Fibroblast of lung (primary cell): ENCODE data around the gene NRXN2. TPM values are rescaled to one million over a fixed set of nuclear protein-coding genes. Genes with fewer than 3 reads are reported as not detected.

Source experiments
- DNase-seq, 2 donors: peaks; one replicate each; pipeline versions ENCODE4 v3.0.0 to v3.0.0-alpha.2; 2010; ENCODE audit warnings: low read depth in 2 of 2
- H2AFZ ChIP-seq: 2 replicates; pipeline ENCODE4 v1.5.1; 2012; ENCODE audit warnings: low read length, control low read depth, inconsistent platforms
- H3K27ac ChIP-seq: 2 replicates; pipeline ENCODE4 v1.5.1; 2011; ENCODE audit warnings: low read length, control low read depth; ENCODE audit not compliant: insufficient read depth
- H3K27me3 ChIP-seq: 2 replicates; pipeline ENCODE4 v1.5.1; 2011; ENCODE audit warnings: mild to moderate bottlenecking, low read length; ENCODE audit not compliant: control insufficient read depth, insufficient read depth
- H3K36me3 ChIP-seq: 2 replicates; pipeline ENCODE4 v1.5.1; 2011; ENCODE audit warnings: low read length; ENCODE audit not compliant: control insufficient read depth, insufficient read depth
- H3K4me1 ChIP-seq: 2 replicates; pipeline ENCODE4 v1.5.1; 2011; ENCODE audit warnings: low read length; ENCODE audit not compliant: control insufficient read depth, insufficient read depth; ENCODE audit errors: extremely low read depth
- H3K4me2 ChIP-seq: 2 replicates; pipeline ENCODE4 v1.5.1; 2011; ENCODE audit warnings: low read length, control low read depth; ENCODE audit not compliant: insufficient read depth; ENCODE audit errors: extremely low read depth
- H3K4me3 ChIP-seq, 4 experiments: fragments of 200-600 bp in 1 of 4; sonication (generic) in 1 of 4; replicated peaks in 1 of 4; 2 replicates each; pipeline ENCODE4 v1.5.1; 2011 to 2016; ENCODE audit warnings: low read length in 4 of 4, low read depth in 3 of 4, mild to moderate bottlenecking in 3 of 4, control low read depth in 2 of 4, inconsistent platforms in 1 of 4, mixed read lengths in 1 of 4; ENCODE audit not compliant: insufficient read depth in 1 of 4; ENCODE audit errors: control extremely low read depth in 1 of 4
- H3K79me2 ChIP-seq: 2 replicates; pipeline ENCODE4 v1.5.1; 2012; ENCODE audit warnings: mild to moderate bottlenecking, low read length, inconsistent platforms; ENCODE audit not compliant: control insufficient read depth, insufficient read depth
- H3K9ac ChIP-seq: 2 replicates; pipeline ENCODE4 v1.5.1; 2011; ENCODE audit warnings: mild to moderate bottlenecking, low read length, control low read depth; ENCODE audit not compliant: insufficient read depth
- H3K9me3 ChIP-seq: 2 replicates; pipeline ENCODE4 v1.5.1; 2012; ENCODE audit warnings: low read depth, low read length; ENCODE audit not compliant: control insufficient read depth, insufficient read depth
- H4K20me1 ChIP-seq: 2 replicates; pipeline ENCODE4 v1.5.1; 2011; ENCODE audit warnings: low read length; ENCODE audit not compliant: control insufficient read depth, insufficient read depth; ENCODE audit errors: extremely low read depth
- EZH2 ChIP-seq: IDR thresholded peaks from 2 replicates; pipeline ENCODE4 v1.5.1; 2012; ENCODE audit warnings: low read length, control low read depth, mild to moderate bottlenecking; ENCODE audit errors: missing control alignments
- polyA plus RNA-seq, 2 donors: library from polyadenylated mRNA; depleted of rRNA in 1 of 2; stranded (reverse) in 1 of 2; unstranded in 1 of 2; fragments of >200 nt; gene quantifications; 2 replicates each; pipeline ENCODE4 v1.2.1, GENCODE V29; 2011 to 2012; ENCODE audit warnings: missing spikeins in 1 of 2
- total RNA-seq: library from RNA; depleted of rRNA; stranded (reverse); fragments of >200 nt; gene quantifications from 2 replicates; pipeline ENCODE4 v1.2.1, GENCODE V29; 2014
- TF ChIP-seq, protein P1 (sequence below), 2 donors: IDR thresholded peaks in 1 of 2; conservative IDR thresholded peaks in 1 of 2; 1 replicate in 1 of 2; 2 replicates in 1 of 2; pipeline ENCODE4 v1.5.1; 2011 to 2012; ENCODE audit warnings: low read length in 2 of 2, control low read depth in 1 of 2, inconsistent platforms in 1 of 2, low read depth in 1 of 2, mild to moderate bottlenecking in 1 of 2

The NRXN2 gene
- total and polyA plus RNA-seq, 2 donors (not counting 1 experiment from before 2014, with no cell fraction given) = under 0.01 to 0.75 TPM

DNA sequence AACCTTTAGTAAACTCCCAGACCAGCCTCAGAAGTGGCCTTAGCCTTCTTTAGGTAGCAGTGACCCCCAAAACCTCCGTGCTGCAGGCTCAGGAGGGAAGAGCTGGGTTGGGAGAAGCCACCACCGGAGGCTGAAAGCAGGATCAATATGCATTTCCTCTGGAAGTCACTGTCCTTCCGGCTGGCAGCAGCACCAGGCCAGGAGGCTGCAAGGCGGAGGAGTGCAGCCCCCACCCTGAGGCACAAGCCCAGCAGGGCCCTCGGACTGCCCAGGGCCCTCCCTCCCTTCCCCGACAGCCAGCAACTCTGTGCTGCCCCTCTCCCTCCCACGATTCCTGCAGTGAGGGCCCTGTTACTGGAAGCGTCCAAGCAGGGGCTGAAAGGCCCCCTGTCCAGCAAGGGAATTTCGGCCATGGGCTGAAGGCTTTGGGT, 3.2 kb upstream of the NRXN2 start:
- no peak overlapping the region for H2AFZ ChIP-seq
- no peaks in the 10 kb centered on the region for H4K20me1 ChIP-seq
- TF ChIP-seq, protein P1, sequence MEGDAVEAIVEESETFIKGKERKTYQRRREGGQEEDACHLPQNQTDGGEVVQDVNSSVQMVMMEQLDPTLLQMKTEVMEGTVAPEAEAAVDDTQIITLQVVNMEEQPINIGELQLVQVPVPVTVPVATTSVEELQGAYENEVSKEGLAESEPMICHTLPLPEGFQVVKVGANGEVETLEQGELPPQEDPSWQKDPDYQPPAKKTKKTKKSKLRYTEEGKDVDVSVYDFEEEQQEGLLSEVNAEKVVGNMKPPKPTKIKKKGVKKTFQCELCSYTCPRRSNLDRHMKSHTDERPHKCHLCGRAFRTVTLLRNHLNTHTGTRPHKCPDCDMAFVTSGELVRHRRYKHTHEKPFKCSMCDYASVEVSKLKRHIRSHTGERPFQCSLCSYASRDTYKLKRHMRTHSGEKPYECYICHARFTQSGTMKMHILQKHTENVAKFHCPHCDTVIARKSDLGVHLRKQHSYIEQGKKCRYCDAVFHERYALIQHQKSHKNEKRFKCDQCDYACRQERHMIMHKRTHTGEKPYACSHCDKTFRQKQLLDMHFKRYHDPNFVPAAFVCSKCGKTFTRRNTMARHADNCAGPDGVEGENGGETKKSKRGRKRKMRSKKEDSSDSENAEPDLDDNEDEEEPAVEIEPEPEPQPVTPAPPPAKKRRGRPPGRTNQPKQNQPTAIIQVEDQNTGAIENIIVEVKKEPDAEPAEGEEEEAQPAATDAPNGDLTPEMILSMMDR (conservative IDR thresholded peaks at IDR 0.05 in 1 of 2, IDR thresholded peaks at IDR 0.05 in 1 of 2; ENCODE audit: low read depth in 1 of 2, low read length in 2 of 2) = no peak
- TF ChIP-seq EZH2 = no peak
- no peak for DNase-seq
- no peaks in the 10 kb centered on the region for H3K9me3 ChIP-seq
- no peak overlapping the region for H3K9ac ChIP-seq
- peaks cover 2% of the 10 kb centered on the region for H3K27me3 ChIP-seq
- no peaks in the 10 kb centered on the region for H3K79me2 ChIP-seq
- H3K36me3 ChIP-seq = no peaks in the 10 kb centered on the region
- no peak overlapping the region for H3K4me2 ChIP-seq
- H3K4me1 ChIP-seq = no peaks in the 10 kb centered on the region
- no peak overlapping the region for H3K4me3 ChIP-seq
- no peak overlapping the region for H3K27ac ChIP-seq

DNA sequence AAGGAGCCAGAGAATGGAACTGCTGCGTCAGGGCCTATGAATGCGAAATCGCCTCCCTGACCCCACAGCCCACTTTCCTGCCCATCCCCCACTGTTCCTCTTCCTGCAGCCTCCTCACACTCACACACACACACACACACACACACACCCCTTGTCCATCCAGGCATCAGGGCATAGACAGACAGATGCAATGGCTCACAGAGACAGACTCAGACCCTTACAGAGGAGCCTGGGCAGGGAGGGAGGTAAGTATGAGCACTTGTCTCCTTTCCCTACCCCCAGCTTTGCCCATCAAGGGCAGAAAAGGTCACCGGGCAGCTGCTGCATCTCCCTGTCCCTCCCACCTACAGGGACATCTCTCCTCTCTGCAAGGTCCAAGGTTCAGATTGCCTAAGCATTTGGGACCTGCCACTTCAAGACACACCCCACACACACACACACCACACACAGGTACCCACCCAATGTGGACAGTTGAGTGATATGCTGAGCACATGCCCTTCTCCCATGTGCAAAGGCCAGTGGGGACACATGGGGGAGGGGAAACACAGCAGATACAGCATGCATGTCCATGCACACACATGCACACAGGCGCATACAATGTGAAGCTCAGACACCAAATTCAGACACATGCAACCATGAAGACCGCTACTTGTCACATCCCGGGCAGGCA, 2.0 kb upstream of the NRXN2 start:
- TF ChIP-seq, protein P1 (conservative IDR thresholded peaks at IDR 0.05 in 1 of 2, IDR thresholded peaks at IDR 0.05 in 1 of 2; ENCODE audit: low read depth in 1 of 2, low read length in 2 of 2) = no peak
- no peak for TF ChIP-seq EZH2
- no peaks in the 10 kb centered on the region for H4K20me1 ChIP-seq
- H3K27ac ChIP-seq = no peak overlapping the region
- no peaks in the 10 kb centered on the region for H3K36me3 ChIP-seq
- no peak overlapping the region for H3K9ac ChIP-seq
- H3K9me3 ChIP-seq = no peaks in the 10 kb centered on the region
- no peak for DNase-seq
- H2AFZ ChIP-seq = no peak overlapping the region
- H3K4me2 ChIP-seq = no peak overlapping the region
- H3K4me3 ChIP-seq = no peak overlapping the region
- H3K4me1 ChIP-seq = no peaks in the 10 kb centered on the region
- peaks cover 5% of the 10 kb centered on the region for H3K27me3 ChIP-seq
- H3K79me2 ChIP-seq = no peaks in the 10 kb centered on the region

DNA sequence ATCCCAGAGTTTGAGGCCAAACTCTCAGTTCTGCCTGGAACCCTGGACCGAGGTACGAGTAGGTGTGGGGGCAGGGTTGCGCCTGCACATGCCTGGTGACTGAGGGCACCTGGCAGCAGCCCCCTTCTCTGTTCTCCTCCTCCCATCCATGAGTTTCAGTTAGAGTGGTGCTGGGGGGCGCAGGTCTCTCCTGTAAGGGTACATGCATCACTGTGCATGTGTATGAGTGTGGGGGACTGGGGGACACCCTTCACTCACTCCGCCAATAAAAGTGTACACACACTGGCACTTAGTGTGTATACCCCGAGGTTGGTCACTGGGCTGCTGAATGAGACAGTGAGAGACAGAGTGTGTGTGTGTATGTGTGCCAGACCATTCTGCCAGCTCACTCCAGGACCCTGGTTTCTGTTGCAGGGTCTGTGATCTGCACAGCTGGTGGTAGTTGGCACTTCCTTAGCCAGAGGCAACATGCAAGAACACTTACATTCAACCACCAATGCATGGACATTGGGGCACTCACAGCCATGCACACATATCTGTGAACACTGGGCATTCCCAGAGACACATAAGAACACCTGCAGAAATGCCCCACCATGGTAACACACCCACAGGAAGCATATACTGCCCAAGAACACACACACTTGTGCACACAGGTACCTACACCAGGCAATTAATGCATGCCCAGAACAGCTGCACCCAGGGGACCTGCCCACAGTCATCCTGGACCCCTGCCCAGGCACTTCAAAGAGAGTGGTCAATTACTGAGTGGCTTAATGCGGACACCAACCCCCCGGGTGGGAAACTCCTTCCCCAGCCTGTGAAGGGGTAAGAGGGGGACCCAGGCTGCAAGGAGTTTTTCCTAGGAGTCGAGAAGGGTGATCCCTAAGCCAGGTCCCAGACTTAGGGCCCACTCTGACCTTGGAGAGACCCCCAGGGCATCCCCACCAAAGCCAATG, 1.2 kb upstream of the NRXN2 start:
- H3K27me3 ChIP-seq = peaks cover 8% of the 10 kb centered on the region
- no peaks in the 10 kb centered on the region for H3K4me1 ChIP-seq
- no peaks in the 10 kb centered on the region for H3K9me3 ChIP-seq
- H3K79me2 ChIP-seq = no peaks in the 10 kb centered on the region
- TF ChIP-seq, protein P1 (conservative IDR thresholded peaks at IDR 0.05 in 1 of 2, IDR thresholded peaks at IDR 0.05 in 1 of 2; ENCODE audit: low read depth in 1 of 2, low read length in 2 of 2) = no peak
- TF ChIP-seq EZH2 = no peak
- DNase-seq = no peak
- no peak overlapping the region for H3K27ac ChIP-seq
- no peak overlapping the region for H3K9ac ChIP-seq
- no peak overlapping the region for H3K4me2 ChIP-seq
- no peaks in the 10 kb centered on the region for H3K36me3 ChIP-seq
- no peak overlapping the region for H2AFZ ChIP-seq
- no peaks in the 10 kb centered on the region for H4K20me1 ChIP-seq
- no peak overlapping the region for H3K4me3 ChIP-seq
